Measurements from ENCODE around the gene ECM2. TPM values are rescaled to one million over a fixed set of nuclear protein-coding genes. Genes with fewer than 3 reads are reported as not detected.

Gene ECM2
- total and polyA plus RNA-seq, 3 donors from 2014 or later: 16.7 to 26.9 (median 16.8) TPM

DNA sequence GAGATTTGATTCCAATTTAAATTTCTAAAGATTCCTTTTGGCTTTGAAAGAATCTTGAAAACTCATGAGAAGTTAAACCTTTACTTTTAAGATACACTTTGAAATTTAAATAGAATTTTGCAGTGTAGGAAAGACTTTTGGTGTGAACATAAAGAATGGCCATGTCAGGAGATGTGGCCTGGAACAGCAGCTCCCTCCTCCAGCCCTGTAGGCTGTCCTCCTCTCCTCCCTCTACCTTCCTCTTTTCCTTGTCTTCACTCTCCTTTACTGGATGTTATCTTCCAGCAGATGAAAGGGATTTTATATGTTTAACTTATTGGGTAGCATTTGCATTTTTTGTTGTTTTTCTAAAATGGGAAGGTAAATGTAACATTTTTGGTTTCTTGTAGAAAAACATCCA is 72.4 kb downstream of the ECM2 start:
- TF ChIP-seq POLR2A (IDR thresholded peaks at IDR 0.05): no peak
- H3K27ac ChIP-seq: no peak overlapping the region
- no peaks in the 10 kb centered on the region for H3K27me3 ChIP-seq
- no peaks in the 10 kb centered on the region for H3K36me3 ChIP-seq (ENCODE audit: low read depth, missing control alignments)
- H3K4me1 ChIP-seq: no peaks in the 10 kb centered on the region
- H3K4me3 ChIP-seq: no peak overlapping the region
- DNase-seq: no peak
- intact Hi-C loops (cut with DNase I; ENCODE audit: low total_unique reads): no loop called here
- no peaks in the 10 kb centered on the region for H3K9me3 ChIP-seq

- Histone ChIP-seq H3K4me3 (no peak overlapping the region), H3K27ac (no peak overlapping the region), H3K27me3 (no peaks in the 10 kb centered on the region), H3K4me1 (no peaks in the 10 kb centered on the region), H3K36me3 (ENCODE audit: low read depth, missing control alignments) (no peaks in the 10 kb centered on the region), H3K9me3 (no peaks in the 10 kb centered on the region)
- WGBS, 2 donors: 94 to 97% methylated on average over 4 of the region's 4 CpGs
- intact Hi-C loops (cut with DNase I; ENCODE audit: low total_unique reads): no loop called here
- TF ChIP-seq CTCF (IDR thresholded peaks at IDR 0.05) (no peak), POLR2A (IDR thresholded peaks at IDR 0.05) (no peak)
- DNase-seq: no peak
These were observed 78.2 kb downstream of the ECM2 start for GRCh38 chr9:92457576-92457975.

- Histone ChIP-seq H3K4me3 (no peak overlapping the region), H3K36me3 (ENCODE audit: low read depth, missing control alignments) (no peaks in the 10 kb centered on the region), H3K4me1 (no peaks in the 10 kb centered on the region), H3K9me3 (no peaks in the 10 kb centered on the region), H3K27me3 (no peaks in the 10 kb centered on the region), H3K27ac (no peak overlapping the region)
- WGBS, 2 donors: 84 to 91% methylated on average over 3 of the region's 3 CpGs
- intact Hi-C loops (cut with DNase I; ENCODE audit: low total_unique reads): no loop called here
- DNase-seq: no peak
- no peak for TF ChIP-seq POLR2A (IDR thresholded peaks at IDR 0.05)
- TF ChIP-seq CTCF (IDR thresholded peaks at IDR 0.05): no peak
These were observed 80.6 kb downstream of the ECM2 start for GRCh38 chr9:92455217-92455616.

DNA sequence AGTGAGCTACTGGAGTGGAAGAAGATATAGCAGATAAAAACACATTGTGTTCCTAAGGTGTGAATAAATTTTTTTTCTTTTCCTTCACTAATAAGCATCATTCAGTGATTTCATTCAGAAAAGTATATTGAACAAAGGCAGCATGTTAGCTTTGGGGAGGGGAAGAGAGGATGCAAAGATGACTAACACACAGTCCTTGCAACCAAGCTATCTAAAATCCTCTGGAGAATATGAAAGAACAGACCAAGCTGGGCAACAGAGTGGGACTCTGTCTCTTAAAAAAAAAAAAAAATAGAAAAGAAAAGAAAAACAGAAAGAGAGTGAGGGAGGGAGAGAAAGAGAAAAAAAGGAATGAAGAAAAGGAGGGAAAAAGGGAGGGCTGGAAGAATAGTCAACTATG is 89.3 kb downstream of the ECM2 start:
- no peak for TF ChIP-seq POLR2A (IDR thresholded peaks at IDR 0.05)
- TF ChIP-seq CTCF (IDR thresholded peaks at IDR 0.05): no peak
- H3K36me3 ChIP-seq (ENCODE audit: low read depth, missing control alignments): no peaks in the 10 kb centered on the region
- intact Hi-C loops (cut with DNase I; ENCODE audit: low total_unique reads): no loop called here
- no peak overlapping the region for H3K4me3 ChIP-seq
- no peak overlapping the region for H3K27ac ChIP-seq
- H3K4me1 ChIP-seq: no peaks in the 10 kb centered on the region
- H3K9me3 ChIP-seq: no peaks in the 10 kb centered on the region
- no peak for DNase-seq
- H3K27me3 ChIP-seq: no peaks in the 10 kb centered on the region

Small RNAs within 50 kb of the gene (microRNA-seq; reads per million reads assigned to microRNA genes)
- gene MIR4670 (ENCODE audit: borderline number of aligned reads in 2 of 2, borderline replicate concordance in 1 of 2): 0 reads per million in 2 donors

Small RNAs within 50 kb of the gene (small RNA-seq; reads per million reads assigned to genes)
- 0 to 0.18 reads per million in 2 donors for gene AL157827.1
- 0 reads per million in 2 donors for gene MIR4670

Other genes starting within 250 kb of the ECM2 start
- 100 to 1,000 TPM; 112 to 143 TPM for gene IARS1, start 242.3 kb downstream of the ECM2 start, total RNA-seq
- 57.2 TPM for gene IARS1, start 242.3 kb downstream of the ECM2 start, polyA plus RNA-seq (ENCODE audit: insufficient read depth, low read depth, low replicate concordance)
- 10 to 100 TPM; 46.0 to 60.5 TPM for gene NOL8, start 210.6 kb downstream of the ECM2 start, total RNA-seq
- gene NOL8, start 210.6 kb downstream of the ECM2 start, polyA plus RNA-seq (ENCODE audit: insufficient read depth, low read depth, low replicate concordance): 12.5 TPM
- 10 to 100 TPM in 1 of 2 donors, 1 to 10 TPM in 1; 8.1 to 12.1 TPM for gene CENPP, start 210.0 kb downstream of the ECM2 start, total RNA-seq
- 9.6 TPM for gene CENPP, start 210.0 kb downstream of the ECM2 start, polyA plus RNA-seq (ENCODE audit: insufficient read depth, low read depth, low replicate concordance)
- 1 to 10 TPM; 4.9 to 9.5 TPM for gene OGN, start 131.4 kb downstream of the ECM2 start, total RNA-seq
- 18.4 TPM for gene OGN, start 131.4 kb downstream of the ECM2 start, polyA plus RNA-seq (ENCODE audit: insufficient read depth, low read depth, low replicate concordance)
- gene OMD, start 111.5 kb downstream of the ECM2 start, total RNA-seq: 1 to 10 TPM; 1.1 to 4.9 TPM
- gene OMD, start 111.5 kb downstream of the ECM2 start, polyA plus RNA-seq (ENCODE audit: insufficient read depth, low read depth, low replicate concordance): 2.5 TPM
- under 1 TPM; 0.12 to 0.39 TPM for gene ASPN, start 53.5 kb downstream of the ECM2 start, total RNA-seq
- gene ASPN, start 53.5 kb downstream of the ECM2 start, polyA plus RNA-seq (ENCODE audit: insufficient read depth, low read depth, low replicate concordance): 5.0 TPM
- 10 to 100 TPM; 21.0 to 25.0 TPM for gene IPPK, start 134.1 kb upstream of the ECM2 start, total RNA-seq
- 21.9 TPM for gene IPPK, start 134.1 kb upstream of the ECM2 start, polyA plus RNA-seq (ENCODE audit: insufficient read depth, low read depth, low replicate concordance)
- gene BICD2, start 228.8 kb upstream of the ECM2 start, total RNA-seq: 10 to 100 TPM; 48.0 to 55.7 TPM
- 24.0 TPM for gene BICD2, start 228.8 kb upstream of the ECM2 start, polyA plus RNA-seq (ENCODE audit: insufficient read depth, low read depth, low replicate concordance)

Measured in testis (tissue), 3 donors.